Thoracic aorta (tissue), 2 donors: Measurements from ENCODE around the gene EXOC6. TPM values are rescaled to one million over a fixed set of nuclear protein-coding genes. Genes with fewer than 3 reads are reported as not detected.

ENCODE experiments used
- ATAC-seq: fragments of 150-250 bp; one replicate; pipeline ENCODE4 v1.8.0; 2017; ENCODE audit warnings: low read depth; ENCODE audit not compliant: insufficient number of reproducible peaks, low FRiP score
- DNase-seq: peaks from one replicate; pipeline ENCODE4 v3.0.0-alpha.2; 2020; ENCODE audit warnings: low spot score
- H3K27ac ChIP-seq, 2 donors: fragments of 200-600 bp; sonication (generic); 1 replicate in 1 of 2; 2 replicates in 1 of 2; pipeline ENCODE4 v1.5.1; 2016; ENCODE audit warnings: mild to moderate bottlenecking in 2 of 2, moderate library complexity in 2 of 2
- H3K27me3 ChIP-seq: fragments of 200-600 bp; sonication (generic); replicated peaks from 2 replicates; pipeline ENCODE4 v1.6.0; 2016; ENCODE audit warnings: mild to moderate bottlenecking; ENCODE audit not compliant: insufficient read depth
- H3K36me3 ChIP-seq: fragments of 200-600 bp; sonication (generic); one replicate; pipeline ENCODE4 v1.5.1; 2016
- H3K4me1 ChIP-seq, 2 donors: fragments of 200-600 bp; sonication (generic); 1 replicate in 1 of 2; 2 replicates in 1 of 2; pipeline versions ENCODE4 v1.5.1 to v1.6.0; 2016; ENCODE audit warnings: low read depth in 2 of 2, mild to moderate bottlenecking in 1 of 2; ENCODE audit not compliant: control insufficient read depth in 1 of 2
- H3K4me3 ChIP-seq: fragments of 200-600 bp; sonication (generic); 2 replicates; pipeline ENCODE4 v1.5.1; 2016; ENCODE audit warnings: mild to moderate bottlenecking
- H3K9me3 ChIP-seq: fragments of 200-600 bp; sonication (generic); 2 replicates; pipeline ENCODE4 v1.5.1; 2016
- total RNA-seq, 2 donors: library from RNA; depleted of rRNA; stranded (reverse); fragments of >200 nt; gene quantifications; one replicate each; pipeline versions ENCODE4 v1.1.0 to v1.2.3, GENCODE V29; 2016
- TF ChIP-seq, protein P1 (sequence below): fragments of 200-600 bp; sonication (generic); IDR thresholded peaks from one replicate; pipeline ENCODE4 v1.5.1; 2019; ENCODE audit warnings: antibody characterized with exemption

EXOC6 gene
- total RNA-seq, 2 donors from 2014 or later, result 13.3 to 16.8 TPM

GRCh38 chr10:93087846-93088245 lies 239.5 kb downstream of the EXOC6 start:
- no peak overlapping the region for H3K4me3 ChIP-seq
- no peaks in the 10 kb centered on the region for H3K4me1 ChIP-seq
- no peak for DNase-seq
- TF ChIP-seq, protein P1, sequence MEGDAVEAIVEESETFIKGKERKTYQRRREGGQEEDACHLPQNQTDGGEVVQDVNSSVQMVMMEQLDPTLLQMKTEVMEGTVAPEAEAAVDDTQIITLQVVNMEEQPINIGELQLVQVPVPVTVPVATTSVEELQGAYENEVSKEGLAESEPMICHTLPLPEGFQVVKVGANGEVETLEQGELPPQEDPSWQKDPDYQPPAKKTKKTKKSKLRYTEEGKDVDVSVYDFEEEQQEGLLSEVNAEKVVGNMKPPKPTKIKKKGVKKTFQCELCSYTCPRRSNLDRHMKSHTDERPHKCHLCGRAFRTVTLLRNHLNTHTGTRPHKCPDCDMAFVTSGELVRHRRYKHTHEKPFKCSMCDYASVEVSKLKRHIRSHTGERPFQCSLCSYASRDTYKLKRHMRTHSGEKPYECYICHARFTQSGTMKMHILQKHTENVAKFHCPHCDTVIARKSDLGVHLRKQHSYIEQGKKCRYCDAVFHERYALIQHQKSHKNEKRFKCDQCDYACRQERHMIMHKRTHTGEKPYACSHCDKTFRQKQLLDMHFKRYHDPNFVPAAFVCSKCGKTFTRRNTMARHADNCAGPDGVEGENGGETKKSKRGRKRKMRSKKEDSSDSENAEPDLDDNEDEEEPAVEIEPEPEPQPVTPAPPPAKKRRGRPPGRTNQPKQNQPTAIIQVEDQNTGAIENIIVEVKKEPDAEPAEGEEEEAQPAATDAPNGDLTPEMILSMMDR, result no peak
- no peak overlapping the region for H3K27ac ChIP-seq
- no peaks in the 10 kb centered on the region for H3K9me3 ChIP-seq
- H3K27me3 ChIP-seq, result no peaks in the 10 kb centered on the region
- H3K36me3 ChIP-seq, result no peaks in the 10 kb centered on the region
- no peak for ATAC-seq

- no peak overlapping the region for H3K4me3 ChIP-seq
- no peaks in the 10 kb centered on the region for H3K4me1 ChIP-seq
- no peak for DNase-seq
- H3K9me3 ChIP-seq, result no peaks in the 10 kb centered on the region
- no peaks in the 10 kb centered on the region for H3K36me3 ChIP-seq
- no peak for ATAC-seq
- TF ChIP-seq, protein P1, result no peak
- no peaks in the 10 kb centered on the region for H3K27me3 ChIP-seq
- H3K27ac ChIP-seq, result no peak overlapping the region
Observed at GRCh38 chr10:93088466-93088865, 240.1 kb downstream of the EXOC6 start.

DNA sequence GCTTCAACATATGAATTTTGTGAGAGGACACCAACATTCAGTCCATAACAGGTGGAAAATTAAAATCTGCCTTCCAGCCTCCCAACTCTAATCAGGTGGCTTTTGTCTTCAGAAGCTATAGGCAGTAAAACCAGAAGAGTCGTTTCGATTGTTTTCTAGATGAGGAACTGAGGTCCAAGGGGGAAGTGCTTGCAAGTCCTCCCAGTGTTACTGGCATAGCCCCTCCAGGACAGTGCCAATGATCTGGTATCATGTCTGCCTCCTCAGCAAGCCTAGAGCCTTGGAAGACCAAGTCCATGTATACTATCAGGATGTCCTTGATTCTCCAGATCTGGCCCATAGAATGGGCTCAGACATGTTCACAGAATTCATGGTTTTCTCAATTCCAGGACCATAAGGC lies 242.3 kb downstream of the EXOC6 start:
- ATAC-seq (no peak), DNase-seq (no peak)
- Histone ChIP-seq H3K36me3 (no peaks in the 10 kb centered on the region), H3K27me3 (no peaks in the 10 kb centered on the region), H3K4me3 (no peak overlapping the region), H3K9me3 (no peaks in the 10 kb centered on the region), H3K27ac (no peak overlapping the region), H3K4me1 (no peaks in the 10 kb centered on the region)
- TF ChIP-seq, protein P1, result no peak

DNA sequence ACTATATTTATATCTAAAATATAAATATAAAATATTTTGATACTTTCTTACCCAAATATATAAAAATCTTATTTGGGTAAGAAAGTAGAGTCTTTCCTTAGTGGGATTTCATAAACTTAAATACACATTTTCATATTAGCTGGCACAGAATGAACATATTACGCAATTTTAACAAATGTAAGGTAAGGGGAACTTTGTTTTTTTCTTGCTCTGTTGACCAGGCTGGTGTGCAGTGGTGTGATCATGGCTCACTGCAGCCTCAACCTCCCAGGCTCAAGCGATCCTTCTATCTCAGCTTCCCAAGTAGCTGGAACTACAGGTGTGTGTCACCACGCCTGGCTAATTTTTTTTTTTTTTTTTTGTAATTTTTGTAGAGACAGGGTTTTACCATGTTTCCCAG lies 243.6 kb downstream of the EXOC6 start:
- no peak overlapping the region for H3K4me3 ChIP-seq
- ATAC-seq (no peak), DNase-seq (no peak)
- H3K27me3 ChIP-seq, result no peaks in the 10 kb centered on the region
- no peak overlapping the region for H3K27ac ChIP-seq
- TF ChIP-seq, protein P1, result no peak
- H3K4me1 ChIP-seq, result no peaks in the 10 kb centered on the region
- H3K9me3 ChIP-seq, result no peaks in the 10 kb centered on the region
- H3K36me3 ChIP-seq, result no peaks in the 10 kb centered on the region

GRCh38 chr10:93095225-93095624 lies 246.9 kb downstream of the EXOC6 start:
- Histone ChIP-seq H3K27me3 (no peaks in the 10 kb centered on the region), H3K4me1 (no peaks in the 10 kb centered on the region), H3K4me3 (no peak overlapping the region), H3K9me3 (no peaks in the 10 kb centered on the region), H3K36me3 (no peaks in the 10 kb centered on the region), H3K27ac (no peak overlapping the region)
- no peak for DNase-seq
- TF ChIP-seq, protein P1, result no peak
- ATAC-seq, result no peak
